HepG2 (cell line): ENCODE data around the gene SYNGR4.

ENCODE experiments used
- CREM ChIP-seq, 2 experiments: sonication (generic) in 1 of 2; formaldehyde crosslinking in 1 of 2; IDR thresholded peaks; 2 replicates each; pipeline versions ENCODE4 v1.4.0 to v1.6.1; 2016 to 2020; ENCODE audit warnings: antibody characterized with exemption in 1 of 2, mild to moderate bottlenecking in 1 of 2, missing genetic modification reagents in 1 of 2
- CTCF ChIP-seq: sonication (generic); formaldehyde crosslinking; IDR thresholded peaks from 2 replicates; pipeline ENCODE4 v1.5.0; 2020; ENCODE audit warnings: mild to moderate bottlenecking, missing genetic modification reagents, moderate library complexity
- MXI1 ChIP-seq: IDR thresholded peaks from 3 replicates; pipeline ENCODE4 v1.6.1; 2012; ENCODE audit warnings: low read depth, low read length, inconsistent platforms, borderline replicate concordance
- PLSCR1 ChIP-seq: sonication (generic); formaldehyde crosslinking; IDR thresholded peaks from 2 replicates; pipeline ENCODE4 v1.5.0; 2020; ENCODE audit warnings: missing genetic modification reagents, mild to moderate bottlenecking, borderline replicate concordance
- ZNF124 ChIP-seq: sonication (generic); formaldehyde crosslinking; IDR thresholded peaks from 2 replicates; pipeline ENCODE4 v1.4.0; 2020; ENCODE audit warnings: missing genetic modification reagents
- ZNF263 ChIP-seq: sonication (generic); formaldehyde crosslinking; IDR thresholded peaks from 2 replicates; pipeline ENCODE4 v1.4.0; 2020; ENCODE audit warnings: missing genetic modification reagents
- ZNF83 ChIP-seq: sonication (generic); formaldehyde crosslinking; IDR thresholded peaks from 2 replicates; pipeline ENCODE4 v1.4.0; 2020; ENCODE audit warnings: missing genetic modification reagents, mild to moderate bottlenecking, borderline replicate concordance
- TF ChIP-seq, protein P1 (sequence below): sonication (generic); formaldehyde crosslinking; IDR thresholded peaks from 2 replicates; pipeline ENCODE4 v1.4.0; 2020; ENCODE audit warnings: missing genetic modification reagents, borderline replicate concordance

DNA sequence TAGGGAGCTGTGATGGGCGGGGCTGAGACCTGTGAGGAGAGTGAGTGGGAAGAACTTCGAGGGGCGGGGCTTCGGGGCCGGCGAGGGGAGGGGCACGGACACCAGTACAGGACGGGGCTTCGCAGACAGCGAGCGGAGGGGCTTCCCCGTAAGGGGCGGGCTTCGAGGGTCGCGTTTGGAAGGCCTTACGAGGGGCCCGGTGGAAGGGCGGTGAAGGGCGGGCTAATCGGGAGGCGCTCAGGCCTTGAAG lies 42.9 kb upstream of the SYNGR4 start:
- TF ChIP-seq MXI1 (no peak), ZNF263 (CRISPR knock-in tag) (no peak), ZNF124 (CRISPR knock-in tag) (no peak), CTCF (no peak), PLSCR1 (CRISPR knock-in tag) (no peak), CREM (IDR thresholded peaks at IDR 0.05) (no peak), CREM (CRISPR knock-in tag; IDR thresholded peaks at IDR 0.05) (no peak), ZNF83 (CRISPR knock-in tag) (no peak)
- TF ChIP-seq, protein P1, sequence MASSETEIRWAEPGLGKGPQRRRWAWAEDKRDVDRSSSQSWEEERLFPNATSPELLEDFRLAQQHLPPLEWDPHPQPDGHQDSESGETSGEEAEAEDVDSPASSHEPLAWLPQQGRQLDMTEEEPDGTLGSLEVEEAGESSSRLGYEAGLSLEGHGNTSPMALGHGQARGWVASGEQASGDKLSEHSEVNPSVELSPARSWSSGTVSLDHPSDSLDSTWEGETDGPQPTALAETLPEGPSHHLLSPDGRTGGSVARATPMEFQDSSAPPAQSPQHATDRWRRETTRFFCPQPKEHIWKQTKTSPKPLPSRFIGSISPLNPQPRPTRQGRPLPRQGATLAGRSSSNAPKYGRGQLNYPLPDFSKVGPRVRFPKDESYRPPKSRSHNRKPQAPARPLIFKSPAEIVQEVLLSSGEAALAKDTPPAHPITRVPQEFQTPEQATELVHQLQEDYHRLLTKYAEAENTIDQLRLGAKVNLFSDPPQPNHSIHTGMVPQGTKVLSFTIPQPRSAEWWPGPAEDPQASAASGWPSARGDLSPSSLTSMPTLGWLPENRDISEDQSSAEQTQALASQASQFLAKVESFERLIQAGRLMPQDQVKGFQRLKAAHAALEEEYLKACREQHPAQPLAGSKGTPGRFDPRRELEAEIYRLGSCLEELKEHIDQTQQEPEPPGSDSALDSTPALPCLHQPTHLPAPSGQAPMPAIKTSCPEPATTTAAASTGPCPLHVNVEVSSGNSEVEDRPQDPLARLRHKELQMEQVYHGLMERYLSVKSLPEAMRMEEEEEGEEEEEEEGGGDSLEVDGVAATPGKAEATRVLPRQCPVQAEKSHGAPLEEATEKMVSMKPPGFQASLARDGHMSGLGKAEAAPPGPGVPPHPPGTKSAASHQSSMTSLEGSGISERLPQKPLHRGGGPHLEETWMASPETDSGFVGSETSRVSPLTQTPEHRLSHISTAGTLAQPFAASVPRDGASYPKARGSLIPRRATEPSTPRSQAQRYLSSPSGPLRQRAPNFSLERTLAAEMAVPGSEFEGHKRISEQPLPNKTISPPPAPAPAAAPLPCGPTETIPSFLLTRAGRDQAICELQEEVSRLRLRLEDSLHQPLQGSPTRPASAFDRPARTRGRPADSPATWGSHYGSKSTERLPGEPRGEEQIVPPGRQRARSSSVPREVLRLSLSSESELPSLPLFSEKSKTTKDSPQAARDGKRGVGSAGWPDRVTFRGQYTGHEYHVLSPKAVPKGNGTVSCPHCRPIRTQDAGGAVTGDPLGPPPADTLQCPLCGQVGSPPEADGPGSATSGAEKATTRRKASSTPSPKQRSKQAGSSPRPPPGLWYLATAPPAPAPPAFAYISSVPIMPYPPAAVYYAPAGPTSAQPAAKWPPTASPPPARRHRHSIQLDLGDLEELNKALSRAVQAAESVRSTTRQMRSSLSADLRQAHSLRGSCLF (CRISPR knock-in tag) = no peak
